SK-N-SH (cell line): ENCODE data around the gene BAG5. TPM values are rescaled to one million over a fixed set of nuclear protein-coding genes. Genes with fewer than 3 reads are reported as not detected.
A peak's percentile ranks its signal among the peaks of the same experiment; 100 is the strongest.

ENCODE experiments used
- CTCF ChIA-PET: fragments of 300-600, 350-600 bp; formaldehyde crosslinking; extraction: SDS; loops from one replicate; lab custom pipeline; 2021; lab: Yijun Ruan, JAX
- POLR2A ChIA-PET: fragments of 350-600 bp; sonication (Branson Sonifier 250); formaldehyde crosslinking; extraction: SDS; loops from one replicate; lab custom pipeline; 2020; ENCODE audit warnings: antibody characterized with exemption, inconsistent platforms; lab: Yijun Ruan, JAX
- DNase-seq: peaks from one replicate; pipeline ENCODE4 v3.0.0; 2012
- H2AFZ ChIP-seq: fragments of 200-600 bp; sonication (generic); 2 replicates; pipeline ENCODE4 v1.8.1; 2016; ENCODE audit warnings: antibody characterized with exemption, mild to moderate bottlenecking, low read depth
- H3F3A ChIP-seq: fragments of 200-600 bp; sonication (generic); replicated peaks from 2 replicates; pipeline ENCODE3; 2016; ENCODE audit warnings: antibody characterized with exemption, mild to moderate bottlenecking; ENCODE audit not compliant: insufficient read depth
- H3K27ac ChIP-seq, 2 experiments: fragments of 200-500 bp in 1 of 2; fragments of 200-600 bp in 1 of 2; sonication (Bioruptor generic) in 1 of 2; sonication (generic), shearing (Covaris generic) in 1 of 2; 2 replicates each; pipeline versions ENCODE4 v1.5.1 to v1.6.1; 2014 to 2016; ENCODE audit warnings: low read depth in 2 of 2, inconsistent platforms in 1 of 2, low read length in 1 of 2, mild to moderate bottlenecking in 1 of 2, mixed read lengths in 1 of 2
- H3K27me3 ChIP-seq: fragments of 200-600 bp; sonication (generic), shearing (Covaris generic); 2 replicates; pipeline ENCODE4 v1.6.1; 2016; ENCODE audit warnings: mixed run types; ENCODE audit not compliant: insufficient read depth
- H3K36me3 ChIP-seq, 2 experiments: fragments of 200-500 bp in 1 of 2; fragments of 200-600 bp in 1 of 2; sonication (Bioruptor generic) in 1 of 2; sonication (generic) in 1 of 2; replicated peaks in 1 of 2; 2 replicates each; pipeline versions ENCODE3 to v1.5.1; 2014 to 2016; ENCODE audit warnings: low read length in 1 of 2, mild to moderate bottlenecking in 1 of 2; ENCODE audit not compliant: insufficient read depth in 2 of 2, control insufficient read depth in 1 of 2
- H3K4me1 ChIP-seq, 2 experiments: fragments of 200-500 bp in 1 of 2; fragments of 200-600 bp in 1 of 2; sonication (Bioruptor generic) in 1 of 2; sonication (generic), shearing (Covaris generic) in 1 of 2; 2 replicates each; pipeline versions ENCODE4 v1.5.1 to v1.6.1; 2014 to 2016; ENCODE audit warnings: low read depth in 1 of 2, low read length in 1 of 2, mixed run types in 1 of 2; ENCODE audit not compliant: insufficient read depth in 2 of 2, control insufficient read depth in 1 of 2
- H3K4me2 ChIP-seq: fragments of 200-600 bp; sonication (generic), shearing (Covaris generic); 2 replicates; pipeline ENCODE4 v1.6.1; 2017; ENCODE audit warnings: mixed run types
- H3K4me3 ChIP-seq, 2 experiments: fragments of 200-500 bp in 1 of 2; fragments of 200-600 bp in 1 of 2; sonication (Bioruptor generic) in 1 of 2; sonication (generic), shearing (Covaris generic) in 1 of 2; 2 replicates each; pipeline versions ENCODE4 v1.5.1 to v1.8.1; 2014 to 2016; ENCODE audit warnings: low read depth in 2 of 2, inconsistent platforms in 1 of 2, low read length in 1 of 2, mild to moderate bottlenecking in 1 of 2, mixed read lengths in 1 of 2, moderate library complexity in 1 of 2
- H3K79me2 ChIP-seq: fragments of 200-600 bp; sonication (generic); 2 replicates; pipeline ENCODE4 v1.8.1; 2017; ENCODE audit warnings: mild to moderate bottlenecking; ENCODE audit not compliant: insufficient read depth
- H3K9ac ChIP-seq: fragments of 200-600 bp; sonication (generic); 2 replicates; pipeline ENCODE4 v1.6.1; 2017; ENCODE audit warnings: mixed run types
- H3K9me2 ChIP-seq: fragments of 200-600 bp; sonication (generic); 2 replicates; pipeline ENCODE4 v1.6.1; 2017; ENCODE audit warnings: mixed run types
- H3K9me3 ChIP-seq: fragments of 200-600 bp; sonication (generic); 2 replicates; pipeline ENCODE4 v1.6.1; 2017; ENCODE audit warnings: mixed run types, mild to moderate bottlenecking, moderate library complexity
- H4K20me1 ChIP-seq: fragments of 200-600 bp; sonication (generic); 2 replicates; pipeline ENCODE4 v1.6.1; 2017; ENCODE audit warnings: mild to moderate bottlenecking, mixed run types; ENCODE audit not compliant: insufficient read depth
- FOXJ3 ChIP-seq: sonication (generic); formaldehyde crosslinking; IDR thresholded peaks from 2 replicates; pipeline ENCODE4 v1.5.1; 2020; ENCODE audit warnings: mild to moderate bottlenecking, missing genetic modification reagents
- JUND ChIP-seq: IDR thresholded peaks from 2 replicates; pipeline ENCODE4 v1.4.0; 2012
- NFIC ChIP-seq: IDR thresholded peaks from 2 replicates; pipeline ENCODE4 v1.4.0; 2012; ENCODE audit warnings: borderline replicate concordance
- SIN3A ChIP-seq: IDR thresholded peaks from 2 replicates; pipeline ENCODE4 v1.6.1; 2012; ENCODE audit warnings: low read depth, mild to moderate bottlenecking, low read length, moderate library complexity, borderline replicate concordance
- SMC3 ChIP-seq: IDR thresholded peaks from 2 replicates; pipeline ENCODE4 v1.6.1; 2012; ENCODE audit warnings: low read depth, low read length, improper control_type of control experiment
- TCF12 ChIP-seq: IDR thresholded peaks from 2 replicates; pipeline ENCODE4 v1.4.0; 2012
- TEAD4 ChIP-seq: IDR thresholded peaks from 2 replicates; pipeline ENCODE4 v1.4.0; 2012; ENCODE audit warnings: mild to moderate bottlenecking, borderline replicate concordance; ENCODE audit not compliant: insufficient read depth
- WGBS: methylation state at CpG from one replicate; pipeline ENCODE4 v1.1.6; 2017; ENCODE audit warnings: low lambda C conversion rate; 5-methylcytosine and 5-hydroxymethylcytosine counted together
- polyA plus RNA-seq, 3 experiments: library from polyadenylated mRNA; depleted of rRNA; stranded (reverse); fragments of >200 nt; gene quantifications; 2 replicates each; pipeline ENCODE4 v1.2.3, GENCODE V29; 2012

The BAG5 gene
- polyA plus RNA-seq, 1 of the 3 experiments (the other 2 are of a cell fraction) = 5.2 TPM

- Histone ChIP-seq H3K9me2 (no peaks in the 10 kb centered on the region), H3K9ac (no peak overlapping the region), H3F3A (peaks cover 13% of the 10 kb centered on the region), H2AFZ (no peak overlapping the region), H3K4me3 (no peak overlapping the region), H3K36me3 (no peaks in the 10 kb centered on the region), H3K27ac (no peak overlapping the region; a peak in 1 of 4 replicates), H3K79me2 (no peaks in the 10 kb centered on the region), H3K4me2 (no peak overlapping the region), H4K20me1 (peaks cover 16% of the 10 kb centered on the region), H3K9me3 (no peaks in the 10 kb centered on the region), H3K27me3 (no peaks in the 10 kb centered on the region), H3K4me1 (peaks cover 16 to 47% of the 10 kb centered on the region in 2 experiments; a peak in 3 of 4 replicates)
- ChIA-PET POLR2A (interaction anchor here (1.2 to 3.9 kb wide), 3 partner anchors 11 to 20 kb away, joined by 4 to 19 read pairs (median 6); partner anchors contain the start of genes CKB and TRMT61A), CTCF (interaction anchor here (1.2 to 6.5 kb wide), 5 partner anchors 13 to 152 kb away, joined by 3 to 72 read pairs (median 6); partner anchors contain the start of gene CKB)
- no peak for TF ChIP-seq TEAD4
- no peak for TF ChIP-seq NFIC
- no peak for TF ChIP-seq SMC3
- TF ChIP-seq TCF12 = no peak
- no peak for TF ChIP-seq JUND
- TF ChIP-seq SIN3A = no peak
- no peak for TF ChIP-seq FOXJ3
- peak; percentile 67 for DNase-seq
- WGBS = 71% methylated on average over 12 of the region's 18 CpGs
Observed at GRCh38 chr14:103542605-103543088, 19.8 kb downstream of the BAG5 start.

GRCh38 chr14:103541709-103542604 lies 20.5 kb downstream of the BAG5 start:
- Histone ChIP-seq H3K4me1 (peaks cover 16 to 47% of the 10 kb centered on the region in 2 experiments; a peak in 3 of 4 replicates), H2AFZ (no peak overlapping the region), H3K36me3 (no peaks in the 10 kb centered on the region), H3K4me3 (no peak overlapping the region), H3K27me3 (no peaks in the 10 kb centered on the region), H3K27ac (peak overlapping the region in 1 of 2 experiments; percentile 85; a peak in 3 of 4 replicates), H3K79me2 (no peaks in the 10 kb centered on the region), H3K4me2 (peak overlapping the region; percentile 78; the same call in 1 of the 2 replicates), H3K9me3 (no peaks in the 10 kb centered on the region), H3K9me2 (no peaks in the 10 kb centered on the region), H4K20me1 (peaks cover 10% of the 10 kb centered on the region), H3F3A (peaks cover 13% of the 10 kb centered on the region), H3K9ac (peak overlapping the region; percentile 60; the same call in 1 of the 2 replicates)
- ChIA-PET CTCF (interaction anchor here (1.7 to 6.5 kb wide), 3 partner anchors 15 to 42 kb away, joined by 6 to 72 read pairs (median 15); partner anchors contain the start of gene CKB), POLR2A (interaction anchor here (3.9 kb wide), 1 partner anchor 20 kb away, joined by 19 read pairs; the partner anchor contains the start of gene CKB)
- 89% methylated on average over 17 of the region's 33 CpGs for whole genome bisulfite sequencing
- TF ChIP-seq FOXJ3 = no peak
- DNase-seq = no peak
